Measurements from ENCODE around the gene NSF.

GRCh38 chr17:46741122-46741730 is 150.8 kb downstream of the NSF start:
- TF ChIP-seq CTCF (IDR thresholded peaks at IDR 0.05; ENCODE audit: low read depth, low read length, poor library complexity, severe bottlenecking) = no peak
- TF ChIP-seq EZH2phosphoT487 (IDR thresholded peaks at IDR 0.05; ENCODE audit: borderline replicate concordance, low read length) = no peak
